ENCODE measurements around the gene COX5B.

- no peak for TF ChIP-seq POLR2A (IDR thresholded peaks at IDR 0.05)
- no peak for TF ChIP-seq CTCF (IDR thresholded peaks at IDR 0.05)
These were observed 17.7 kb downstream of the COX5B start for GRCh38 chr2:97663626-97663961.

Data from testis (tissue), 2 donors.